DMS114 treated with DMSO at 0.1 percent for 48 hours (cell line): Measurements from ENCODE around the gene DGUOK.
"Not testable (repeated sequence)": the region's sequence is repeated elsewhere in the genome, so short reads cannot be mapped to it uniquely, and the experiment has no call there.

Experiments used
- DNase-seq: peaks from one replicate; lab custom pipeline; 2025; ENCODE audit not compliant: unreplicated experiment; lab: John Stamatoyannopoulos, UW

Gene DGUOK

GRCh38 chr2:73919596-73920228 lies 7.0 kb upstream of the DGUOK start:
- DNase-seq, result no peak

GRCh38 chr2:73920577-73921545 lies 5.8 kb upstream of the DGUOK start:
- DNase-seq, result peak; percentile 15

GRCh38 chr2:73921581-73921980 lies 5.1 kb upstream of the DGUOK start:
- DNase-seq, result no peak

- no peak for DNase-seq
These were observed 4.0 kb upstream of the DGUOK start for GRCh38 chr2:73922681-73923080.

GRCh38 chr2:73925033-73925704 lies 1.5 kb upstream of the DGUOK start:
- DNase-seq, result no peak

GRCh38 chr2:73925853-73926492 lies 707 bp upstream of the DGUOK start:
- no peak for DNase-seq

- no peak for DNase-seq
These were observed 664 bp downstream of the DGUOK start for GRCh38 chr2:73927344-73927743.

GRCh38 chr2:73928963-73929347 lies 2.3 kb downstream of the DGUOK start:
- DNase-seq, result no peak

GRCh38 chr2:73930386-73930785 lies 3.7 kb downstream of the DGUOK start:
- no peak for DNase-seq

GRCh38 chr2:73931531-73932500 lies 5.1 kb downstream of the DGUOK start:
- no peak for DNase-seq

GRCh38 chr2:73933194-73933593 lies 6.5 kb downstream of the DGUOK start:
- DNase-seq, result no peak

- DNase-seq, result no peak
These were observed 9.0 kb downstream of the DGUOK start for GRCh38 chr2:73935641-73936040.

GRCh38 chr2:73937103-73937885 lies 10.6 kb downstream of the DGUOK start:
- DNase-seq, result no peak

GRCh38 chr2:73937899-73938298 lies 11.2 kb downstream of the DGUOK start:
- no peak for DNase-seq

GRCh38 chr2:73938718-73939352 lies 12.2 kb downstream of the DGUOK start:
- no peak for DNase-seq

GRCh38 chr2:73939419-73939818 lies 12.7 kb downstream of the DGUOK start:
- DNase-seq, result no peak

- not testable (repeated sequence) for DNase-seq
These were observed 13.4 kb downstream of the DGUOK start for GRCh38 chr2:73940066-73940465.

GRCh38 chr2:73942664-73943063 lies 16.0 kb downstream of the DGUOK start:
- no peak for DNase-seq

- no peak for DNase-seq
These were observed 18.0 kb downstream of the DGUOK start for GRCh38 chr2:73944714-73945113.
